Stimulated activated CD8-positive, alpha-beta memory T cell treated with anti-CD3 and anti-CD28 coated beads, Interleukin-15, amount 100 ng/mL, for 4 hours (primary cell): ENCODE results near the gene SIK3.
A peak's percentile ranks its signal among the peaks of the same experiment; 100 is the strongest.

Experiments used
- DNase-seq, 2 donors: peaks; one replicate each; pipeline ENCODE4 v3.0.0-alpha.2; 2020; ENCODE audit warnings: low read depth in 2 of 2

Gene SIK3

GRCh38 chr11:117110294-117110950 is 12.2 kb upstream of the SIK3 start:
- no peak for DNase-seq

- DNase-seq = no peak
Observed at GRCh38 chr11:117107701-117108590, 9.7 kb upstream of the SIK3 start.

DNA sequence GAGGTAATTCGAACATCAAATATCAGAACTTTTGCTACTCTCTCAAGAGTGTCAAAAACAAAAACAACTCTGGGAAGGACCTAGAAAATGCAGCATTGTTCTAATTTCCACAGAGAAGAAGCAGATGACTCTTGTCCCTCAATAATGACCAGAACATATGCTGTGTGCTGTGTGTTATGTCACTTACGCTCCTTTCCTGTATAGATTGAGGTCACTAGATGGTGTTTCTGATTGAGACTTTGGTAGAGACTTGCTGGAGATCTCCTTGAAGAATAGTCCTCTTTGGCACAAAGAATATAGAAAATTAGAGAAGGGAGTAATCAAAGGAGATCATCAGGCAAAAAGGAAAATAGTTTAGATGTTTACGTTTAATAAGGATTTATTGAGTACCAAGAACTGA is 2.3 kb upstream of the SIK3 start:
- no peak for DNase-seq

GRCh38 chr11:117099696-117100095 is 1.5 kb upstream of the SIK3 start:
- DNase-seq = no peak

DNA sequence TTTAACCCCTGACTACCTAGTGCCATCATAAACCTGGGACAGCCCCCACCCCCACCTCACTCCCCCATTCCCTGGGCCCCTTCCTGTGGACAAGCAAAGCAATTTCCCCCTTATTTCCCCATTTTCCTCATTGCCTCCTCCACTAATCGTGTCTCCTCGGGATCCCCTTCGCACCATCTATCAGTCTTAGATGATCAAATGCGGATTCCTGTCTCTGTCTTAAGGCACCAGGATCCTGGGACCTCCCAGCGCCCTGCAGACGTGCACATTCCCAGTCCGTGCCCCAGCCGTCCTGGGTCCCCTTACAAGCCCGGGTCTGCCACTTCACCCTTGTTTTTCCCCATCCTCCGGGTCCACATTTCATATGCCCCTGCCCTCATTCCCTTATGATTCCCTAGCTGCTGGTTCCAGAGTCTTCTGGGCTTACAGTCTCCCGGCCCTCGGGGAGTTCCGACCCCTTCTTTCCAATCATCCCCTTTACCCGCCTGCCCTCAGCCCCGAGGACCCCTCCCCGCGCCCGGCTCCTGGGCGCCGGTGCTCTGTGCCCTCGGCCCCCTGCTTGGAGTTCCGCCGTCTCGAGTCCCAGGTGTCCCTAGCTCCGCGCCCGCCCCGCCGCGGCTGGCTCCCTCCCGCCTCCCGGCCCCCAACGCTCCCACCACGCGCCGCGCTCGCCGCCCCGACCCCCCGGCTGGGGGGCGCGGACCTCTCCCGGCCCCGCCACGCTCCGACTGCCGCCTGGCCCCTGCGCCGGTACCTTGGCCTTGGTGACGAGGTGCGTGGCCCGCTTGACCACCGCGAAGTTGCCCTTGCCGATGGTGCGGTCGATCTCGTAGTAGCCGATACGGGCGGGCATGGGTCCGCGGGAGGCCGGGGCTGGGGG is 599 bp downstream of the SIK3 start:
- no peak for DNase-seq

GRCh38 chr11:117097014-117097388 is 1.2 kb downstream of the SIK3 start:
- DNase-seq = no peak

- peak in 1 of 2 donors; percentile 11 for DNase-seq
Observed at GRCh38 chr11:117096201-117096991, 1.8 kb downstream of the SIK3 start.

DNA sequence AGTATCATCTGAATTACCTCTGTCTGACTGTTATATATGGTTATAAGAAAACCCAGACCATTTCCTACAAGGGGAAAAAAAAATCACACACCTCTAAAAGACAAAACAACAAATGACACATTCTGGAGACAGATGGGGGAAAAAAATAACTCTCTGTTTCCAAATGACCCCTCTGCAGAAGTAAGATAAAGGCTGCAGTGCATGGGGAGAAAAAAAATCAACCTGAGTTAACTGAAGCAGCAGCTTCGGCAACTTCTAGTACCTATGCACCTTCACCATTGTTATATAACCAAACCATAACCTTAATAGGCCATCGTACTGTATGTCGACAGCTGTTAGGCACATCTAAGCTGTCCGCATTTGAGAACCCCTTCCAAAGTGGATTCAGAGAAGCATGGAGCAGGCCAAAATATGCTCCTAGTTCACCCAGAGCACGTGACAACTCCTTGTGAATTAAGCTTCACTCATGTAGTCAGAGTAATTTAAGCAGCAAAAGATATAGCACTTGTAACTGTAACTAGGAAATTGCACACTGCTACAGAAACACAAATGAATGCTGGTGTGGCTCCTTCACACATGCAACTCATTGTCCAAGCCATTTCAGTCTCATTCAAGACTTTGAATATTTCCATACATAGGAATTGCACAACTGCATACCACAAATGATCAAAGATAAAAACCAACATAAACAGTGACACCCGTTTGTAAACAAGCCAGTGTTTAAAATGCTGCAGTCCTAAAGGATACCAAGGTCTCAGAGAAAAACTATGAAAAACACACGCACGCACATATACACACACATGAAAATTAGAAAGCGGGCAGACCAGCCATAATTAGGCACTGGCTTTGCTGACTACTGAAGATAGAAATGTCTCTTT is 2.7 kb downstream of the SIK3 start:
- DNase-seq = no peak

DNA sequence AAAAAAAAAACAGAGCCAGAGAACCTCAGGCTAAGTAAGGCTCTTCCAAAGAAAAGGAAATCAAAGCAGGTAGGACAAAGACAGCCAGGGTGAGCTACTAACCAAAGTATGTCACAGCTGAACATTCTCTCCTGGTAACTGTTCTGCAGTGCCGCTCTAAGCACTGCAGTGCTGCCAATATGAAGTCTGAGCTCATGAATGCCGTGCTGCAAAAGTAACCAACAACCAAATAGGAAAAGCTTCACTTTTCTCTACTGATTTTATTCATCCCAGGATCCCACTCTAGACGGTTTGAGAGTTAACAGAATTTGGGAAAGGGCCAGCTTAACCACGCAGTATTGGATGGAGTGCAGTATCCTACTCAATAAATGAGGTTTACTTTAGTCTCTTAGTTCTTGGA is 3.5 kb downstream of the SIK3 start:
- DNase-seq = no peak

- no peak for DNase-seq
Observed at GRCh38 chr11:117092951-117093590, 5.2 kb downstream of the SIK3 start.

DNA sequence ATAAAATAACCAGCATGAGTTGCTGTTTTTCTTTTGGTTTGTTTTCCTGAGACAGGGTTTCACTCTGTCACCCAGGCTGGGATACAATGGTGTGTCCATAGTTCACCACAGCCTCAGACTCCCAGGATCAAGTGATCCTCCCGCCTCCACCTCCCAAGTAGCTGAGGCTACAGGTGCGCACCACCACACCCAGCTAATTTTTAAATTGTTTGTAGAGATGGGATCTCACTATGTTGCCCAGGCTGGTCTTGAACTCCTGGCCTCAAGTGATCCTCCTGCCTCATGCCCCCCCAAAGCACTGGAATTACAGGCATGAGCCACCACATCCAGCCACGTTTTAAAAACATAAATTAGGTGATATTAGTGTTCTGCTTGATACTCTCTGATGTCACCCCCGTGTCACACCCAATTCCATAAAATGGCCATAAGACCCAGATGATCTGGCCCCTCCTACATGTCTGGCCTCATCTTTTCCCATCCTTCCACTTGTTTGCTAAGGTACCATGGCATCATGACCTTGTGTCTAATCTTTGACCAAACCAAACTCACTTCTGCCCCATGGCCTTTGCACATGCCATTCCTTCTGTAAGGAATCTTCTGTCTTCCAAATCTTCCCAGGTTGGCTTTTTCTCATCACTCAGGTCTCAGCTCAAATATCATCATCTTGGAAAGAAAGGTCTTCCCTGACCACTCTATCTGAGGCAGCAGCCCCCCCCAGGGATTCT is 6.3 kb downstream of the SIK3 start:
- no peak for DNase-seq

DNA sequence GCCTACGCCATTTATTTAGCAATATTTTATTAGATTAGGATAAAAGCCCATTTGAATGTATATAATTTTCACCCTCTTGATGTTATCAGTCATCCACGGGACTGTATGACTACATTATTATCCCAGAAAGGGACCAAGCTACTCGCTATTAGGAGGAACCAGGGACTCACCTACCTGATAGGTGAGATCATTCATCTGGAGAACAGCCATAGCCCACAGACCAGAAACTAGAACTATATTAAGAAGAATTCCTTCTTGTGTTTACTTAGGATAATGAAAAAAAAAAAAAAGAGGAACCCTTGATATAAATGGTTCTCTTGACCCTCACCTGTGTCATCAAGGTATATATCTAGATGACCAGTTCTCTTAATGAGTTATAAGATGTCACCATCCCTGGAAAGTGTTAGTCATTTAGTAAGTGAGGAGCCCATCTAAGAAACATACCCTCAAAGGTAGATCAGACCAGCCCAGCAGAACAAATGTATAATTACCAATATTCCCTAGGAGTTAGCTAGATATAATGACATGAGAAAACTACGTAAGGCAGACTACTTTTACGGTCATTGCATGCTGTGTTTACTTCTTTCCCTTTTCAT is 8.0 kb downstream of the SIK3 start:
- DNase-seq = no peak

- DNase-seq = no peak
Observed at GRCh38 chr11:117089685-117090084, 8.5 kb downstream of the SIK3 start.

DNA sequence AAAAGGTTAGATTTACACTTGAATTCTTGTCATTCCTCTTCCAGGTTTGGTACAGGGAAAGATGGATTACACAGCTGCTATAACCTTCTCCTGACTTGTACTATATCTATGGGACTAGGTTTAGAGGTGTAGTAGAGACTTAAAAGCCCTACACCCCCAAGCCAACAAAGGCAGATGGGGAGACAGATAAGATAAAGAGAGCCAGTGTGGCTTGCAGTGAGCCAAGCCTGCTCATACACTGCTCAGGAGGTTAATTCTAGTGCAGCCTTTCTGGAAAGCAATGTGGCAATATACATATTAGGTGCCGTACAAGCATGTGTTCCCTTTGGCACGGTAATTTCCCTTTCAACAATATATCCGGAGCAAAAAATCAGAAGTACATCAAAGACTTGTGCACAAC is 10.8 kb downstream of the SIK3 start:
- DNase-seq = no peak

DNA sequence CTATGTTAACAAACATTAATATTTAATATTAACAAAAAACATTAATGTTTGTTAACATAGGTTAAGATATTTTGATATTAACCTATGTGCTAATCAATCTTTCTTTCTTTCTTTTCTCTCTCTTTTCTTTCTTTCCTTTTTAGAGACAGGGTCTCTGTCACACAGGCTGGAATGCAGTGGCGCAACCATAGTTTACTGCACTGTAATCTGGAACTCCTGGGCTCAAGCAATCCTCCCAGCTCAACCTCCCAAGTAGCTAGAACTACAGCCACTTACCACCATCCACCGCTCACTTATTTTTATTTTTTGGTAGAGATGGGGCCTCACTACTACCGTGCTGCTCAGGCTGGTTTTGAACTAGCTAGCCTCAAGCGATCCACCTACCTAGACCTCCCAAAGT is 13.2 kb downstream of the SIK3 start:
- no peak for DNase-seq

- no peak for DNase-seq
Observed at GRCh38 chr11:117083011-117083935, 15.0 kb downstream of the SIK3 start.

DNA sequence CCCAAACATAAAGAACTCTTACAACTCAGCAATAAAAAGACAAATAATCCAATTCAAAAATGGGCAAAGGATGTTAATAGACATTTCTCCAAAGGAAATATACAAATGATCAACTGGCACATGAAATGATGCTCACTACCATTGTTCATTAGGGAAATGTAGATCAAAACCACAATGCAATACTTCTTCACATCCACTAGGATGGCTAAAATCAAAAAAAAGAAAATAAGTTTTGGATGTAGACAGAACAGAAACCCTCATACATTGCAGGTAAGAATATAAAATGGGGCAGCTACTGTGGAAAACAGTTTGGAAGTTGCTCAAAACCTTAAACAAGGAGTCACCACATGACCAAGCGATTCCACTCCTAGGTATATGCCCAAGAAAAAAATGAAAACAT is 16.3 kb downstream of the SIK3 start:
- no peak for DNase-seq

DNA sequence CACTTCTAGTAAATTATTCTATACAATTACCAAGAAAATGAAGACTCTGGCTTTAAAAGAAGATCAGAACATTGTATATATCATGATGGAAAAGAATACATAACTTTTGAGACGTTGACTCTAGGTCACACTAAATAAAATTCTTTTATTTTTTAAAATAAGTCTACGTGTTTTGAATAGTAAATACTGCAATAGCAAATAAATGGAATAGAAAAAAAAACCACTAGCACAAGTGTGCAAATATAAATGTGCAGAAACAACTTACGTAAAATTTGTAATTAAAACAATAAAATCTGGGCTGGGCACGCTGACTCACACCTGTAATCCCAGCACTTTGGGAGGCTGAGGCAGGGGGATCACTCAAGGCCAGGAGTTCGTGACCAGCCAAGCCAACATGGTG is 17.9 kb downstream of the SIK3 start:
- no peak for DNase-seq
